Stimulated activated CD8-positive, alpha-beta memory T cell treated with anti-CD3 and anti-CD28 coated beads, Interleukin-12 subunit alpha, Interleukin-12 subunit beta, amount 100 ng/mL, for 4 hours (primary cell): ENCODE measurements around the gene SSBP3.

Experiments
- DNase-seq: peaks from one replicate; pipeline ENCODE4 v3.0.0-alpha.2; 2020; ENCODE audit warnings: low read depth

SSBP3 gene

DNA sequence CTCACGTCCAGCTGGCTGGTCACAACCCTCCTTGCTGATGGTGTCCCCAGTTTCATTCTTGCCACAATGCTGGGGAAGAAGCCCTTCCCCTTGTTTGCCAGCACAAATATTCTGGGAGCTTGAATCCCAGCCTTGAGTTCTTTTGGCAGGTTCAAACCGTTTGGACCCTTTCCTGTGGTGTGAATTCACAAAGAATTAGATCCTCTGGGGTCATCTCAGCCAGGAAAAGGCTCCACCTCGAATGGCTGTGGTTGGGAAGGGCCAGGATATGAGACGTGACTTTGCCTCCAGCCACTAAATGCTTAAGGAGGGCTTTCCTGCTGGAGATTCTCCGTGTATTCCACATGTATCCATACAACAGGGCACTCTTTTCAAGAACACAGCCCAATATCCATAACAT, 139.3 kb downstream of the SSBP3 start:
- DNase-seq, result no peak

DNA sequence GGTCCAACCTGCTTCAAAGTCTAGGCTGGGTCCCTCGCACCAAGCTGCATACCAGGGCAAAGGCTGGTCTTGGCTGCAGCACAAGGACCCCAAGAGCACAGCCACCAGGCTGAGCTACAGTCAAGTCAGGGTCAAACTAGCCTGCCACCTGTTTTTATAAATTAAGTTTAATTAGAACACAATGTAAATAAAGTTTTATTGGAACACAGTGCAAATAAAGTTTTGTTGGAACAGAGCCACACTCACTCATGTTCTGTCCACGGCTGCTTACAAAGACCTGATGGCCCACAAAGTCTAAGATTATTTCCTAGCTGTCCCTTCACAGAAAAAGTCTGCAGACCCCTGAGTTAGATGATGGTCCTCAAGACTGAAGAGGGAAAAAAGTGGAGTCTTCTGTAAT, 140.0 kb downstream of the SSBP3 start:
- DNase-seq, result no peak

DNA sequence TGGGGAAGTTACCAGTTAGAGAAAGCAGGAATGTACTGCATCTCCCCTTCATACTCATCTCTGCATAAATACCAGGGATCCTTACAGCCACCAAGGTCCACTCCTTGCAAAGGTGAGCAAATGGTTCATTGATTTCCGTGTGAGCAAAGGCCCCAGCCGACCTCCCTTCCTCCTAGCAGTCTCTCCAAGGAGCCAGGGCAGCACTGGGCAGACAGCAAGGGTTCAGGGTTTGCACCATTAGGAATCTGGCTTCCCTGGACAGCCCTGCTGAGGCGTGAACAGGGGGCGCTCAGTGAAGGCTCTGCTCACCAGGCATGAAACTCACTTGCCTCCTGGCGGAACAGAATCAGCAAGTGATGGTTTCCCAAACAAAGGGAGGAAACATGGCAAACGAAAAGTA, 140.5 kb downstream of the SSBP3 start:
- no peak for DNase-seq

DNA sequence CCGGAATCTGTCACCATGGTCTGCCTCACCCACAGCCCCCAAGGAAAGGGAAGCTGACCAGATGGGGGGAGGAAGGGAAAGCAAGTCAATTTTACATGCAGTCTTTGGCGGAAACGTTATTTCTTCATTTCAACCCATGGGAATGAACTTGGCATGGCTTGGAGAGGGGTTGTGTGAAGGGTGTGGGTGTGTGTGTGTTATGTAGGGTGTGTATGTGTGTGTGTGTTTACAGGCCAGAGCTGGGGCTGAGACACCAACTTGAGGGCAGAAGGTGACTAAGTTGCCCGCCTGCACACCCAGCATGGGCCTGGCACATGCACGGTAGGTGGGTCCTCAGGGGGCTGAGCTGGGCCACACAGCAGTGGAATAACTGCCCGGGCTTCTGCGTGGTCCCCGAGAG, 141.1 kb downstream of the SSBP3 start:
- no peak for DNase-seq

DNA sequence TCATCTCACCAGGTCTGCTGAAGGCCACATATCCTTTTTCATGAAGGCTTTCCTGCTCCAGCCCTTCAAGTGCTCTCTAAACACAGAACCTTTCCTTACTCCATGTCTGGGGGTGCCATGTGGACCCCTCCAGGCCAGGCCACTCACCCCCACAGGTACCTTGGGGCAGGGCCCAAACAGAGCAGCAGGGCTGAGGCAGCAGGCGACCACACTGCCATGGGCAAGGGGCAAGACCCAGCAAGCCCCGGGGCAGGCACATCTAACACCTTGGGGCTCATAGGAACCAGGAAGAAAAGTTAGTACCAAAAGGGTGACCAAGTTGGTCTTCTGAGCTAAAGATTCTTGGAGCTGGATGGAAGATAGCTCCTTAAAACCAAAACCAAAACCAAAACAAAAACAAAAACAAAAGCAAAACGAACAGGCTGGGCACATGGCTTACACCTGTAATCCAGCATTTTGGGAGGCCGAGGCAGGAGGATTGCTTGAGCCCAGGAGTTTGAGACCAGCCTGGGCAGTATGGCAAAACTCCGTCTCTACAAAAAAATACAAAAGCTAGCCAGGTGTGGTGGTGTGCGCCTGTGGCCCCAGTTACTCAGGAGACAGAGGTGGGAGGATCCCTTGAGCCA, 142.5 kb downstream of the SSBP3 start:
- no peak for DNase-seq

DNA sequence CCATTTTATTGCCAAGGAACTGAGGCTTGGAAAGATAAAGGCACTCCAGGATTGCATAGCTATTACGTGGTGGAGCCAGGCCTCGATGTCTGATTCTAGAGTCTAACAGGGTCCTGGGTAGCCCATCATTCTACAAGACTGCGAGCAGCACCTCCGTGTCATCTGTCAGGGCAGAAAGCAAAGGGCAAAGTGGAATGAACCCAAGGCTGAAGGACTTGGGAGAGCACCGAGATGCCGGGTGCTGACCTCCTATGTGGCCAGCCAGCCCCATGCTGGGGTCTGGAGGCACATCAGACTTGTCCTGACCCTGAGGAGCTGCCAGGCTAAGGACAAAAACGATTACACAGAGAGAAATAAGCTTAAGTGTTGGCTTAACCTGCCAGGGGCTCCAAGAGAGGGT, 143.9 kb downstream of the SSBP3 start:
- no peak for DNase-seq

DNA sequence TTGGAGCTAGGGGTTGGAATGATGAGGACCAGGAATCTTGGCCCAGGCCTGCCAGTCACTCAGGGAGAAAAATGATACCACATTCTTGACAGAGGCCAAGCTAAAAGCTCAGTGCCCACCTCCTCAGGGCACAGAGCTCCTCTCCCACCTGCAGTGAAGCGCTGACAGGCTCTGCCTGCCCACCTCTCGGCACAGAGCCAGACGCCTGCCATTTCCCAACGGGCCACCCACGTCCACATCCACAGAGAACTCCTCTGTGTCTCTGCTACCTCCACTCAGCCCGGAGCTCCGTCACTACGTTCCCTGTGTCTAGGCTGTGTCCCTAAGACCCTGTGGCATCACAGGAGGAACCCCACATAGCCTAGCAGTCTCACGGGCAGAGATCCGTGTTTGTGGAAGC, 145.4 kb downstream of the SSBP3 start:
- no peak for DNase-seq

DNA sequence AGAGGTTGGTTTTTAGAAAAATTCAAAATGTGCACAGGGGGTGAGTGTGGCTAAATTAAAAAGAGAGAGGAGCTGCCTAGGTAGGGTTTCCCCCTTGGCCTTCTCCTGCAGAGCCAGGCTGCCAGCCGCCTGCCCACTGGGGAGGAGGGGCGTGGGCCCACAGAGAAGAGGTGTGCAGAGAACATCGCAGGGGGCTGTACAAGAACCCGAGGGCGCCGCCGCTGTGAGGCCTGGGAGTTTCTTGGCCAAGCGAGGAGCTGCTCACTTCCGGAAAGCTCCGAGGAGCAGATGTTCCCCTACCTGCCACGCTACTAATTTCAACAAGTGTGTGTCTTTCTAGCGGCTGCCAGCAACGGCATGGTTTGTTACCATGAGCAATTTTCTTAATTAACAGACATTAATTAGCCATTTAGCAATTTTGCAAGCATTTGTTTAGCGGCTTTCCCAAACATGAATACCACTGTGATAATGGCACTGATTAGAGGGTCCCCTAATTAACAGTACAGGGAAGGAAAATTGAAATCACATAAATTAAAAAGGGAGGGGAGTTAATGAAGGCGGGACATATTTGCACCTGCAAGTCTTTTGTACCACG, 146.6 kb downstream of the SSBP3 start:
- no peak for DNase-seq

DNA sequence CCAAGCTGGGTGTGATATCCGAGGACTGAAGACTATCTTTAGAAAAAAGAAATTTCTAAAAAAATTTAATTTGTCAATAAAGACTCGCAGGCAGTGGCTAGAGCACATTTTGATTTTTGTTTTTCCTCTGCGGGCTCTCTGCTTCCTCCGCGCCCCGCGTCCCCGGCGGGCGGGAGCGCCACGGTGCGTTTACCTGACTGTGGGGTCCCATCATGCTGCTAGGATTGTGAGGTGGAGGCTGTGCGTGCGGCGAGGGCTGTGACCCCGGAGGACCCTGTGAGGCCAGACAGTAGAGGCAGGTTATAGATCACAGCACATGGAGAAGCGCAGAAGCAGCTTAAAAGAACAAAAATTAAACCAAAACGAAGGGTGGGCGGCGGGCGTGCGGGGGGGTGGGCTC, 148.3 kb downstream of the SSBP3 start:
- DNase-seq, result no peak

DNA sequence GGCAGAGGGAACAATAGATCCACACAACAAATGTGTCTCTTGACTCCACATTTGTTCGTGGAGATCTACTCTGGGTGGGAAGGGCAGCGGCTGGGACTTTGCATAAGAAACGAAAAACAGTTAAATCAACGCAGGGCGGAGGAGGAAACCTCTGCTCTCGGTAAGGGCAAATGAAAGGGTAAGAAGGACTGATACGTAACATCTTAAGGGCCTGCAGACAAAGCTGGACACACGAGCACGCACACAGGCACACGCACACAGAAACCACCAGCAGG, 148.9 kb downstream of the SSBP3 start:
- no peak for DNase-seq

DNA sequence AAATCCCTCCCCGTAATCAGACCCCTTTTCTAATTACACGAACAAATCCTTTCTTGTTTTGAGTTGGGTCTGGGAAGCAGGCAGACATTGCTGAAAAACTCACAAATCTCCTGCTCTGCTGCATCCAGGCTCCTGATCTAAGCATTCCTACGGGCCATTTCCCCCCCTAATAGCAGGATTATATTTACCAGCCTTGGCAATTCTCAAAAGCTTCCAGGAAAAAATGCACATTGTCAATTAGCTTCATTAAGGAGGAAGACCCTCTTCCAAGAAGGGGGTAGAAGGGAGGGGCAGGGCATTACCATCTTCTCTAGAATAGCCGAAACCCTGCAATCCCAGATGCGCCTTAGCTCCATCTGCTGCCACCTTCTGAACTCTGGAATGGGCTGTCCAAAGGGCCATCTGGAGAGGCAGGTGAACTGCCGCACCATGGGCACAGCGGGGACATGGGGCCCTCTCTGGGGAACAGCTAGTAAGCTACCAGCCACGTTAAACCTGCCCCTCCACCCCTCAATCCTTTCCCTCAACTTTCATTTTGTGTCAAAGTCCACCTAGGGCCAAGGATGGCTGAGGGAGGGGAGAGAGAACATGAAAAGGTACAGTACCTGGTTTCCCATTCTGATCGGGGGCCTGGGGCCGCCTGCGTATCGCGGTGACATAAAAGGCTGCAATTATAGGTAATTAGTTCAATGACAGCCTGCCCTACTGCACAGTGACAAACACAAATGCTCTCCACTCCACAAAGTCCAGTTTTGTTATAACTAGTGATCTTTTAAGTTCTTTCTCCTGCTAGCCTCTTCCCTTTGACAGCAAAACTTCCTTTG, 149.5 kb downstream of the SSBP3 start:
- no peak for DNase-seq

DNA sequence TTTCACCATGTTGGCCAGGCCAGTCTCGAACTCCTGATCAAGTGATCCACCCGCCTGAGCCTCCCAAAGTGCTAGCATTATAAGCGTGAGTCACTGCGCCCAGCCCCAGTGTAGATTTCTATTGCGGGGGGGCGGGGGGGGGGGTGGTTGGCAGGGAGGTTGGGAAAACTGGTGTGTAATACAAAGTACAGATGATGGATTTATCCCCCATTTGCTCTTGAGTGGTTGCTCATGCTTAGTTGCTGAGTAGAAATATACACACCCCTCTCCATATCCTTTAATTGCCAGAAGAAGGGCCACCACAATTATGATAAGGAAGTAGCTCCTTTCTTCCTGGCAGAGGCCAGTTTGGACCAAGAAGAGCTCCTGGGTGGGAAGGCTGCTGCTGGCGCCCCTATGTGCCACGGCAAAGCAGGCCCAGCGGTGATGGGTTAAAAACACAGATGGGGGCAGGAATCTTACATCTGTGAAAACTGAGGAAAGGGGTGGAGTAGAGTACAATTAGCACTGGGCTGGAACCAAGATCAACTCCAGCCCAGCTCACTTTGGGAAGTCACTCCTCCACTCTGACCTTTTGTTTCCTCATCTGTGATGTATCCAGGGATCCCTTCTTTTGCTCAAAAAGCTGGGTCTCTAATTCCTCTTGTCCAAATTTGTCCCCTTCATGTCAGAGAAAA, 151.0 kb downstream of the SSBP3 start:
- DNase-seq, result no peak

DNA sequence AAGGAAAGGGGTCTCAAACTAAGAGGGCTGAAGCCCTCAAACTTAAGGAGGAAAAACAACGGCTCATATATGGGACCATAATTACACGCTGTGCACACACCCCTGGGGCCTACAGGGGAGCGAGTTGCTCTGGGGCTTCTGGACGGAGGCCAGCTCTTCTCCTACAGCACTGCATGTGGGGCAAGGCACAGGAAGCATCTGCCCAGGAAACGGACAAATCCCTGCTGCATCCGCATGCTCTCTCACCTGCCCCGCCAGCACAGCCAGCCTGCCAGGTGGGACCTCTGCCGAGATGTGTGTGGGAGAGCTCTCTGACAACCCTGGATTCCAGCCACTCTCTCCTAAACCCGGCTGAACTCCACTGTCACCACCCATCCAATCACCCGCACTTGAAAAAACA, 152.1 kb downstream of the SSBP3 start:
- no peak for DNase-seq

DNA sequence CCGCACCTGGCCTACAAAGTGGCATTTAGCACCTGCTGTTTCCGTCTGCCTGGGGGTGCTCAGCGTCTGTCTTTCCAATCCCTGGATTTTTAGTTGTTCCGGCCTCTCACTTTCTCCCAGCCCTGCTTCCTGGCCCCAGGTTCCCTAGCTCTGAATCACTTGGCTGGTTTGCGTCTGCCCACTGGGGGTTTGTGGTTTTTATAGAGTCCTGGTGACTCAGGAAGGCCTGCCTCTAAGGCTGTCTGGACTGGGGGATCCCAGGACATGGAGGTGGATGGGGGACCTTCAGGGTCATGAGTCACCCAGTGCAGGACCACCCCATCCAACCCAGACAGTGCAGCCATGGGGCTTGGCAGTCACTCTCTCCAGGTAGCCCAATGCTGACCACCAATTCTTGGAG, 152.7 kb downstream of the SSBP3 start:
- DNase-seq, result no peak

DNA sequence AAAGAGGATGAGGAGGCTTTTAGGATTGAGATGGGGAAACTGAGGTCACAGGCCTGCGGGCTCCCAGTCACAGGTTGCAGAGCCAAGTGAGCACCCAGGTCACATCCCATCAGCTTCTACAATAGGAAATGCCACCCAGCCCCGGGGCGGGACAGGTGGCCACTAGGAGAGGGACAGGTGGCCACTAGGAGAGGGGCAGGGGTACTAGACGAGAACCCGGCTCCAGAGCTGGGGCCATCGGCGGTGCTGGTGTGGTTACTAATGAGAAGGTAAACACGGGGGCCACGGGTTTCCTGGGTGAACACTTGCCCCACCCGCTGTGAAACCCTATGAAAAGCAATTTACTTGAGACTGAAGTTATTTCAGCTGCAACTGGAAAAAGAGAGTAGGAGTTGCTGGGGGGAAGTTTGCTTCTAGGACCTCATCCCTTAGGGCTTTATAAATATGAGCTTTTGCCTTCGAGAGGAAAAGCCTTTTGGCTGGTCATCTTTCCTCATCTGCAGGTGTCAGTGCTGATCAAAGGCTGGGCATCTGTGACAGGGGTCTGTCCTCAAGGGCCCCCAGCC, 153.7 kb downstream of the SSBP3 start:
- no peak for DNase-seq

DNA sequence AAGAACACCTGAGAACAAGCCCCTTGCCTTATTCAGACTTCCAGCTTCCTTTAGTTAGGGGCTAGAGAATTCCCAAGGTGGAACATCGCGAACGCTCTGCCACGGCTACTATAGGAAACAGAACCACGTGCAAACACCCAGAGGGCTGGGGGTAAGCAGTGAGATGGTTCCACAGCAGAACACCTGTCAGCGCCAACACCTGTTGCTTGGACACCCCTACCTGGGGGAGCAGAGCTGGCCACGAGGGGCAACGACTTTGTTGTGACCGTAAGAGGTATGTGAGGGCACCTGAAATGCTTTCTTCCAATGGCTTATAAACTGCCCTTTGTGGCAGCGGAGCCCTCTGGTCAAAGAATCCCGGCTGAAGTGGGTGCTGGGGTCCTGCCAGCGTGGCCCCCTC, 155.5 kb downstream of the SSBP3 start:
- no peak for DNase-seq

DNA sequence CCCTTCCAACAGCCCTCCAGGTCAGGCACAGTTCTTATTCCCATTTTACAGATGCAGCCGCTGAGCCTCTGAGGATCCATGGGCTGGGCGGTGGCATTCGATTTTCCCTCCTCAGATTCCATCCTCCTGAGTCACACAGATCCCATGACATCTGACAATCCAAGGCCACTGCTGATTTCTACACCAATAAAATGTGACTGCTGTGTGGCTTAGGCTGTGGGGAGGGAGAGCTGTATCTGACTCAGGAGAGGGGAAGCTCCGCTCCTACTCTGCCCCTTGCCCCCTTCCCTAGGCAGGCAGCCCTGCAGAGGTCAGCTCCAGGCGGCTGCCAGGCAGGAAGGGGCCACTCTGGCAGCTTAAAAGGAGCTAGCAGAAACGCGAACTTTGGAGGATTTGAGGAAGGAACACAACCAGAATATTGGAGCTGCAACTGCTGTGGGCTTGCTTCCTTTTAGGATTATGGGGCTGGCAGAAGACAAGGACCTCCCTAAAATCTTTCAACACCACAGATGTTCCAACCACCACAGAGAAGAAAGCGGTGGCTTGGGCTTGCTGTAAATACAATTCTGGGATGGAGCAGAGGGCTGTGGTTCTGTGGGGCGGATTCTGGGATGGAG, 156.3 kb downstream of the SSBP3 start:
- no peak for DNase-seq

DNA sequence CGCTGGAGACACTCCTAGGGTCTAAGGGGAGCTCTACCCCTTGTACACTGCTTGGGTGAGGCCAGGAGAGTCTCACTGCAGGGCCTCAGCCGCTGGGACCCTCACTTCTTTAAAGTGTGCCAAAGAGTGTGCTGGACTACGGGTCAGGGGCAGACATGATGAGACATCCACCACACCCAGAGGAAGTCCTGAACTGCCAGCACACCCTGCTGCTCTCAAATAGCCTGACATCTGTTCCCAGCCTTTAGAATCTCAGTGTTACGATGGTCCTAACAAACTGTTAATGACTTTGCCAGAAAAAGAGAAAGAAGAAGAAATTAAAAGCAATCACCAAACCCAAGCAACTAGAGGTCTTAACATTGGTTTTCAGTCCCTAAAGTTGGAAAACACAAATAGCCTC, 157.2 kb downstream of the SSBP3 start:
- DNase-seq, result no peak

DNA sequence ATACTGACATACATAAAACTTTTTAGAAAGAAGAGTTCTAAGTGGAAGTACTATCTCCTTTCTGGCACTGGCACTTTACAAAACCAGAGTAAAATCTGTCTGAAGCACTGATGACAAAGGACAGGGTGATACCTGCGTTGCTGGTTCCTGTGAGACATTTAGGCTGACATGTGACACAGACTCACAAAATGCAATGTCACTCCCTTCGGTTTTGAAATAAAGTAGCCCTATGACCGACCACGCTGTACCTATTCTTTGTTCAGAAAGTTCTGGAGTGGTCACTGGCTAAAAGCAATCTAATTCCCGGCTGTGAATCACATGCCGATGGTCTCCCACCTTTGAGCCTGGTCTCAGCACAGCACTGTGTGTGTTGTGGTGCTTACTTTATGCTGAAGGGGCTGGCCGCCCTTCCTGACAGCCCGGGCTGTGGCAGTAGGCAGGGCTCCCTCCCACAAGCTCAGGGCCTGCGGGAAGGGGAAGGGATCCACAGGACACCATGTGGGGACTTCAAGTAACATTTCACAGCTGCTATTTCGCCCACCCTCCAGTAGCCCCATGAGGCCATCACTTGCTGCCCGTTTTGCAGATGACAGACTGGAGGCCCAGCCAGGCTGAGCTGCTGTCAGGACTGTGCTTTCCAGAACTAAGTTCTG, 158.2 kb downstream of the SSBP3 start:
- no peak for DNase-seq

DNA sequence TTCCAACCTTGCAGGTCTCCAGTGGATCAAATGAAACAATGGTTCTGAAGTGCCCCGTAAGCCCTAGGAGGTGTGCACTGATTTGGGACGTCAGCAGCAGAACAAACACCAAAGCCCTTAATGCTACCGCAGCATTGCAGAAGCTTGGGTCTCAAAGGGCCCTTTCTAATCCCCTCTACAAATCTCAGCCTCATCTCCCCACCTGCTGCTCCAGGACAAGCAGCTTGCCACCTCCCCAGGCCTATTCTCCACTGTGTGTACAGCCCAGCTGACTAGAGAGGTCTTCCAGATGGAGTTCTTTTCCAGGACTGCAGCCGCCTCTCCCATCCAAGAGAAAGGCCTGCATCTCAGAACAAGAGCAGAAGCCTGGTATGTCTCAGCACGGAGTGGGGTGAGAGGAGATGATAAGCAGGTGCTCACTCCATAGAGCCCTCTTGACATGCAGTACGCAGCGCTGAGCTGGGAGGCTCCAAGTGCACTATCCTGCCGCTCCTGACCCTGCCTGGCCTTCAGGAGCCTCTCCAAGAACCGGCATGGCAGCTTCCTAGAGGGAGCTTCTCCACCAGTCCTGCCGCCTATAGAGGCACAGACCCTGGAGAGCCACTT, 160.0 kb downstream of the SSBP3 start:
- no peak for DNase-seq

DNA sequence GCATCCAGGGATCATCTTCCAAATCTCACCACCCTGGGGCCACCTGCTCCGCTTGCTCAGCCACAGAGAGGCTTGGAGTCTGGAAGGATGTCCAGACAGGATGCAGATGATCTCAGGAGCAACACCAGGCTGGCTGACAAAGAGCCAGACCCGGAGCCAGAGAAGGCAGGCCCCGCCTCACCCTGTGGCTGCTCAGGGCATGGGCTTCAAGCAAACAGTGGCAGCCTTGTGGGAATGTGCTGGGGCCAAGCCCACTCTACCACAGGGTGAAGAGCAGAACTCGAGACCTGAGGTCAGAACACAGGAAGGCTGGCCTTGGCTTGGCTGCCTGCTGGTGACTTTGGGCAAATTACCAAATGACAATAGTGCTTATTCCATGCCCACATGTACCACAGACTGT, 160.7 kb downstream of the SSBP3 start:
- DNase-seq, result no peak

DNA sequence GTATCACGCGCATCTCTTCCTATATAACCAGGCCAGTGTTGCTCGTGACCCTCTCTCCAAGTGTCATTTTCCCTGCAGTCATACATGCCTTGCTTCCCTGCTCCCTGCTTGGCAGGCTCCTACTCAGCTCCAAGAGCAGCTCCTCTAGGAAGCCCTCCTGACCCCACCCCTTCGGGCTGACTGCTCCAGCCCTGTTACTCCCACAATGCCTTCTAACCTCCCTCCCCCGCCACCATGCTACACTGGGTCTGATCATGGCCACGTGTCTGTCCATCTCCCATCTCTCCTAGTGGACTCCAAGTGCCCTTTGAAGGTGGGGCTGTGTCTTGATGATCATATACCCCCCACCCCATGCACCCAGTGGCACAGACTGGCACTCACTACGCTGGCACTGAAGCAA, 161.5 kb downstream of the SSBP3 start:
- no peak for DNase-seq
